ENCODE results near the gene OXLD1.

Gene OXLD1

GRCh38 chr17:81647640-81648012 is 18.8 kb downstream of the OXLD1 start:
- ChIA-PET POLR2A (interaction anchor here (0.6 to 2.0 kb wide), 3 partner anchors 8 to 33 kb away, joined by 3 to 10 read pairs (median 5); no protein-coding TSS in a partner anchor), CTCF (no interaction called here)
- TF ChIP-seq ZBTB10 (tag by site-specific recombination; IDR thresholded peaks at IDR 0.05) = no peak
- TF ChIP-seq ZBTB44 (tag by site-specific recombination; IDR thresholded peaks at IDR 0.05) = peak; percentile 45; the same call in 1 of the 2 replicates
- Histone ChIP-seq H3K27ac (ENCODE audit: extremely low read depth, low read depth, low read length) (no peak overlapping the region), H3K4me1 (ENCODE audit: control insufficient read depth, insufficient read depth, low read length) (no peaks in the 10 kb centered on the region), H3K36me3 (ENCODE audit: control insufficient read depth in 2 of 2, insufficient read depth in 1 of 2, low read length in 2 of 2) (peaks cover 0 to 6% of the 10 kb centered on the region in 2 experiments; a peak in 1 of 3 replicates), H3K9me3 (ENCODE audit: control insufficient read depth, insufficient read depth, low read depth, low read length) (no peaks in the 10 kb centered on the region), H3K4me3 (ENCODE audit: low read depth, low read length) (no peak overlapping the region)

- Histone ChIP-seq H3K9me3 (ENCODE audit: control insufficient read depth, insufficient read depth, low read depth, low read length) (no peaks in the 10 kb centered on the region), H3K4me1 (ENCODE audit: control insufficient read depth, insufficient read depth, low read length) (no peaks in the 10 kb centered on the region), H3K4me3 (ENCODE audit: low read depth, low read length) (no peak overlapping the region), H3K27ac (ENCODE audit: extremely low read depth, low read depth, low read length) (no peak overlapping the region), H3K36me3 (ENCODE audit: control insufficient read depth in 2 of 2, insufficient read depth in 1 of 2, low read length in 2 of 2) (peaks cover 0 to 6% of the 10 kb centered on the region in 2 experiments; a peak in 1 of 3 replicates)
- ChIA-PET POLR2A (interaction anchor here (0.6 to 2.0 kb wide), 6 partner anchors 9 to 401 kb away, joined by 3 to 10 read pairs (median 4); no protein-coding TSS in a partner anchor), CTCF (interaction anchor here (1.5 kb wide), 1 partner anchor 46 kb away, joined by 4 read pairs; no protein-coding TSS in a partner anchor)
- TF ChIP-seq ZBTB48 (tag by site-specific recombination; IDR thresholded peaks at IDR 0.05) = peak; percentile 55; the same call in 1 of the 2 replicates
- no peak for TF ChIP-seq ZNF157 (tag by site-specific recombination; IDR thresholded peaks at IDR 0.05)
- TF ChIP-seq REPIN1 (tag by site-specific recombination; IDR thresholded peaks at IDR 0.05; ENCODE audit: low read depth) = no peak
- TF ChIP-seq ZNF184 (tag by site-specific recombination; IDR thresholded peaks at IDR 0.05) = no peak
- no peak for TF ChIP-seq ZNF48 (tag by site-specific recombination; IDR thresholded peaks at IDR 0.05)
- no peak for TF ChIP-seq ZNF266 (tag by site-specific recombination; IDR thresholded peaks at IDR 0.05; ENCODE audit: low read depth)
- no peak for TF ChIP-seq ZNF248 (tag by site-specific recombination; IDR thresholded peaks at IDR 0.05)
- peak; percentile 39; the same call in 1 of the 2 replicates for TF ChIP-seq ZNF341 (tag by site-specific recombination; IDR thresholded peaks at IDR 0.05; ENCODE audit: low read depth)
- no peak for TF ChIP-seq ZSCAN16 (tag by site-specific recombination; IDR thresholded peaks at IDR 0.05)
- TF ChIP-seq GLIS2 (tag by site-specific recombination; IDR thresholded peaks at IDR 0.05) = 0 out of 2 replicates have a peak, but pooled peaks have one; percentile 14
- no peak for TF ChIP-seq ZNF624 (tag by site-specific recombination; IDR thresholded peaks at IDR 0.05)
- no peak for TF ChIP-seq ZNF561 (tag by site-specific recombination; IDR thresholded peaks at IDR 0.05; ENCODE audit: borderline replicate concordance)
- no peak for TF ChIP-seq SALL2 (tag by site-specific recombination; IDR thresholded peaks at IDR 0.05; ENCODE audit: borderline replicate concordance)
- TF ChIP-seq PBX3 (CRISPR knock-in tag; IDR thresholded peaks at IDR 0.05) = no peak
- no peak for TF ChIP-seq KLF7 (tag by site-specific recombination; IDR thresholded peaks at IDR 0.05; ENCODE audit: borderline replicate concordance)
- no peak for TF ChIP-seq ZNF140 (tag by site-specific recombination; IDR thresholded peaks at IDR 0.05)
These were observed 19.4 kb downstream of the OXLD1 start for GRCh38 chr17:81646869-81647600.
